DMS79 (cell line): ENCODE data around the gene RGL1.
A peak's percentile ranks its signal among the peaks of the same experiment; 100 is the strongest.

ENCODE experiments used
- DNase-seq: peaks from one replicate; lab custom pipeline; 2025; lab: John Stamatoyannopoulos, UW

RGL1 gene

DNA sequence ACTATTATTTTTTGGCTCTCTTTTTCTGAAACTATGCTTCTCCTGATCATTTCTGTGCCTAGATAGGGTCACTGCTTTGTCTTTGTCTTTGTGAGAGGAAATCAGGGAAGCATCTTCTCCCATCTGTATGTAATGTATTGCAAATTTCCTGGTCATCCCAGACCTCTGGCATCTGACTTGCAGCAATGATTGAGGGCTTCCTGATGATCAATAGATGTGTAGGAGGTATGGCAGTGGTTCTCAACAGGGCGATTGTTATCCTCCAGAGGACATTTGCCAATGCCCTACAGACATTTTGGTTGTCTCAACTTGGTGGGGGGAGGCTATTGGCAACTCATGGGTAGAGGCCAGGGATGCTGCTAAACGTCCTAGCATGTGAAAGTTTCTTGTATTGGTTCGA, 64.7 kb downstream of the RGL1 start:
- DNase-seq, result no peak

GRCh38 chr1:183870351-183871077, 65.6 kb downstream of the RGL1 start:
- no peak for DNase-seq

GRCh38 chr1:183871142-183871541, 66.2 kb downstream of the RGL1 start:
- no peak for DNase-seq

DNA sequence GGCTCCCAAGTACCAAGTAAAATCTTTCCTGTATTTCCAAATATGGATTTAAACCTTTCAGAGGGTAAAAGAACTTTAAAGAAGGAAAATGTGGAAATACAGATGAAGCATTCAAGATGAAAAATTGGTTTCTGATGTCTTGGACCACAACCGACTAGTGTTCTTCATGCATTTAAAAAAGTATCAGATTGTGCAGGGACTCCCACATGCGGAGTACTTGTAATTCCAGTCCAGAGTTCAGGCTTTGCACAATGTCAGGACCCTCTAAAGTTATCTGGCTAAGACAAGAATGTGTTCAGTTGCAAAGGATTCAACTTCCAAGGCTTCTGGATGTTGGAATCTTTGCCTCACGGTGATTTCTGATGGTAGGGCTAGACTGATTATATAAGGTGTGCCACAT, 66.7 kb downstream of the RGL1 start:
- DNase-seq, result no peak

DNA sequence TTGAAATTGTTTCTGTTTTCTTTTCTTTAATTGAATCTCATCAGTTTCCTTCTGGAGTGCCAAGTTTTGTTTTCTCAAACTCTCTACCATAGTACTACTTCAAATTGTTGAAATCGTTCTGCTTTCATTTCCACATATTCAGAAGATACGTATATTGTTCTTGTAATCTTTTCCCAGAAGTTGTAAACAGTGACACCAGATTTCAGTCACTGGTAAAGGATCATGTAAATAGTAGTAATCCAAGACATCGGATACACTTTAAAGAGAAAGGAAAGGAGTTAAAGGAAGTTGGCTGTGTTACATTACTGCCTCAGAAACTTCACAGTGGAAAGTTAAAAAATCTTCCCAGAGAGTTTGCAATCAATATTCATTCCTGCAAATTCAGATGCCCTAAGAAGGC, 67.5 kb downstream of the RGL1 start:
- no peak for DNase-seq

DNA sequence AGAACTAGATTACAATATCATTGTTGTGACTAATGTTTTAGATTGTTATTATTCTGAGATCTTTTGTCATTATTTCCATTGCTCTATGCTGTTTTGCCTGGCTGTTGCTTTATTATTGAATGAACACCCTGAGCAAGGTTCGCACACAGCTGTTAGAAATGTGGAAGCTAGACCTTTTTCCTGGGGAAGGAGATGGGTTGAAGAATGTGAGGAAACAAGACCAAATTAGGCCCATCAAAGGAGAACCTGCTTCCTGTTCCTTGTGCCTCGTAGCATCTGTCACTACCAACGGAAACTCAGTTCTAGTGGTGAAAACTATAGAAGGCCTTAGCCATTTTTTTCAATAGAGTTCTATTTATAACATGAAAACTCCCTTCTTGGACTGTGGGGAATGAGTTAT, 68.7 kb downstream of the RGL1 start:
- DNase-seq, result no peak

GRCh38 chr1:183876309-183876708, 71.4 kb downstream of the RGL1 start:
- no peak for DNase-seq

- DNase-seq, result no peak
These were observed 72.3 kb downstream of the RGL1 start for GRCh38 chr1:183877053-183877720.

DNA sequence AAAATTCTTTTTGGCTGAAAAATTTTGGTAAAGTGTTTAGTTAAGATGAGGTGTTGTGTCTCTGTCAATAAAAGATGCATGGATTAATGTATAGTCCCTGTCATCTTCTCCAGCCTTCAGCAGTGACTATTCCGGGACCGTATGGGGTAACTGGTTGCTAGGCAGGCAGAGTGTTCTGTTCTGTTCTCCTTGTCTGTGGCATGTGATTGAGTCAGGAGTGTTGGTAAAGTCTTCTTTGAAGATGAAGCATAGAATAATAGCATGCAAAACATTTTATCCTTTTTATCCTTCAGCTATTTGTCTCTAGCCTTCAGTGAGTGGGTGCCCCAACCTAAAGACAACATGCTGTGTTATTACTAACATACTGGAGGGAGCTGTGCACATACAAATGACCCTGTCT, 74.6 kb downstream of the RGL1 start:
- no peak for DNase-seq

DNA sequence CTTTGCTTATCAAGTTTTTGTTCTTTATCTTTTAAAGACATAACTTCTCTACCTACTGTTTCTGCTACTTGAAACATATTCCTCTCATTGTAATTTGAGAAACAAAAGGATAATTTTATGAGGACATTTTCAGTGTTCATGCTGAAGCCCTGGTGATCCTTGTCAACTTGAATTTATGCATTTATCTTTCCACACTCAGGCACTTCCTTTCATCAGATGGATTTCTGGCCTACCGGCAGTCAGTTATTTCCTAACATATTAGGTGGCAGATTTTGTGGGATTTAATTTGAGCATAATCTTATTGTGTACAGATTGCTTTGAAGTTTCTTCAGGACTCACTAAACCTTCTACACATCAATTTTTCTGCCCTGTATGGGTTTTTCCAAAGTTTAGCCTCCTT, 75.0 kb downstream of the RGL1 start:
- DNase-seq, result no peak

DNA sequence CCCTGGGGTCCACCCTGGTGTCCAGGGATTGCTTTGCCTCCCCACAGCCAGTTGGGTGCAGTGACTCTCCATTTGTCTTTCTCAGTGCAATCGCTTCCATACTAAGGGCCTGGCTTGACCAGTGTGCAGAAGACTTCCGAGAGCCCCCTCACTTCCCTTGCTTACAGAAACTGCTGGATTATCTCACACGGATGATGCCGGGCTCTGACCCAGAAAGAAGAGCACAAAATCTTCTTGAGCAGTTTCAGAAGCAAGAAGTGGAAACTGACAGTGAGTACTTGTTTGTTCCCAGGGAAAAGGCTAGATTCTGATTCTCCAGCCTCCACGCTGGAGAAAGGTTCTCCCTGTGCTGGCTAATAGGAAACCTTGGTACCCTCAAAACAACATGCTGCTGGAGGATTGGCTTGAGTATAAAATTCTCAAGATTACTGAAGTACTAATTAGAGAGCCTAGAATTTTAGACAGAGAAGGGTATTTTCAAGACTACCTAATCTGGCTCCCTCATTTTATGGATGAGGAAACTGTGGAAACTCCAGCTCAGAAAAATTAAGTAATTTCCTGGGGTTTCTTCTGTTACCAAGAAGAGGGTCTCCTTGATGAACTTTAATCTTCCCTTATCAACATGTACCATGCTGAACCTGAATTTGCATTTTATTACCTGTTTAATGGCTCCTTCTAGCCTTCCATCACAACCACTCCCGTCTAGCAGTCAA, 75.8 kb downstream of the RGL1 start:
- no peak for DNase-seq

GRCh38 chr1:183881387-183882131, 76.6 kb downstream of the RGL1 start:
- peak; percentile 73 for DNase-seq

- no peak for DNase-seq
These were observed 77.6 kb downstream of the RGL1 start for GRCh38 chr1:183882335-183883167.

- DNase-seq, result no peak
These were observed 78.7 kb downstream of the RGL1 start for GRCh38 chr1:183883623-183884022.

GRCh38 chr1:183884526-183884925, 79.6 kb downstream of the RGL1 start:
- no peak for DNase-seq

- DNase-seq, result no peak
These were observed 80.3 kb downstream of the RGL1 start for GRCh38 chr1:183885142-183885735.

DNA sequence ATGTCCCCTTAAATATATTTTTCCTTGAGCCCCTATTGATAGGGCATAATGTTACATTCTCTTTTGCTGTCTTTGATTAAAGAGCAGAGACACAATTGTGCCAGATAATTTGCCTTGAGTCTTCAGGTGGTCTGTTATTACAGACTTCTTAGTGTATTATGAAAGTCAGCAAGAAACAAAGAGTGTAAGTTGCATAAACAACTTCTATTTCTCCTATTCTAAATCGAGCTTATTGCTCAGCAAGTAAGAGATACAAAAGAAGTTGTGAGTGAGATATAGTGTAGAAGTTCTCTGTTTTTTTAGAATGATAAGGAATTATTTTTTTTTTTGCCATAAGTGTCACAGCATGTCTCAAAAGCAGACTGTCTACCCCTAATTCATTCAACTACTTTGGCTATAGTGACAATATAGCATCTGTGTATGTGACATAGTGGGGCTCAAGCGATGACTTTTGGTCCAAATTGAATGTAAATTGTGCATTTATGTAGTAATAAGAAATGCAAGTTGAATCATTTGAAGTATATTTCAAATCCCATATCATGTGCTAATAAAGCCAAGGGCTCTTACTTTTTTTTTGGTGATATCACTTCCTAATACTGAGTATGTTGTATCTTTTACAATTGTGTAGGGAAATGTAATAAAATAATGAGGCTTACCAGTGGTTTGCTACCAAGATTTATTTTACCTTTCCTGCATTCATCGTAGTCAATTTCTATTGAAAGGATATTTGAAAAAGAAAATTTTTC, 81.3 kb downstream of the RGL1 start:
- DNase-seq, result no peak

DNA sequence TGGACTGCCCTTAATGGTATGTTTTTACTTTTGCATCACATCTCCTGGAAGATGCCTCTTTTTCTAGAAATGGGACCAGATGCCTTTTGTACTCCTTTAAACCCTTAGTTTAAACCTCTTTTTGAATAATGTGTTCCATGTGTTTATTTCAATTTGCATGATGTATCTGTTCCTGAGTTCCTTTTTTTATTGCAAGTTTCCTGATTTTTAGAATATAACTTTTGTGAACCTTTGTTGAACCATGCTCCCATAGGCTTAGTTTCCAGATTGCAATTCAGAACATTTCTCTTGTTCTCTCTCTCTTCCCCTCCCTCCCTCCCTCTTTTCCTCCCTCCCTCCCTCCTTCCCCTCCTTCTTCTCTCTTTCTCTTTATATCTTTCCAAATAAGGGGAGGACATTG, 81.9 kb downstream of the RGL1 start:
- DNase-seq, result no peak

GRCh38 chr1:183887826-183888819, 83.2 kb downstream of the RGL1 start:
- DNase-seq, result no peak
